Peyer's patch (tissue), 4 donors: Measurements from ENCODE around the gene ZNF45. TPM values are rescaled to one million over a fixed set of nuclear protein-coding genes. Genes with fewer than 3 reads are reported as not detected.
"Not testable (repeated sequence)": the region's sequence is repeated elsewhere in the genome, so short reads cannot be mapped to it uniquely, and the experiment has no call there.

ENCODE experiments used
- DNase-seq, 3 donors: peaks; one replicate each; pipeline ENCODE4 v3.0.0-alpha.2; 2017 to 2019
- H3K27ac ChIP-seq, 4 donors: fragments of 200-600 bp; sonication (generic); one replicate each; pipeline ENCODE4 v1.5.1; 2016 to 2019
- H3K27me3 ChIP-seq, 2 donors: fragments of 200-600 bp; sonication (generic); one replicate each; pipeline ENCODE4 v1.5.1; 2019
- H3K36me3 ChIP-seq, 3 donors: fragments of 200-600 bp; sonication (generic); one replicate each; pipeline ENCODE4 v1.5.1; 2016 to 2019
- H3K4me1 ChIP-seq, 4 donors: fragments of 200-600 bp; sonication (generic); one replicate each; pipeline ENCODE4 v1.5.1; 2016 to 2019
- H3K4me3 ChIP-seq, 4 donors: fragments of 200-600 bp; sonication (generic); 1 replicate in 3 of 4; 2 replicates in 1 of 4; pipeline ENCODE4 v1.5.1; 2016 to 2019; ENCODE audit warnings: mild to moderate bottlenecking in 1 of 4
- H3K9me3 ChIP-seq, 4 donors: fragments of 200-600 bp; sonication (generic); one replicate each; pipeline ENCODE4 v1.5.1; 2016 to 2019; ENCODE audit warnings: mild to moderate bottlenecking in 1 of 4
- CTCF ChIP-seq, 6 experiments: fragments of 450-650 bp in 4 of 6; fragments of 200-600 bp in 2 of 6; sonication (generic) in 1 of 6; IDR thresholded peaks; one replicate each; pipeline ENCODE4 v1.5.1; 2017 to 2019; ENCODE audit warnings: antibody characterized with exemption in 6 of 6, mild to moderate bottlenecking in 3 of 6, moderate library complexity in 1 of 6
- POLR2A ChIP-seq, 2 donors: fragments of 450-650 bp; IDR thresholded peaks; one replicate each; pipeline ENCODE4 v1.5.1; 2017; ENCODE audit warnings: antibody characterized with exemption in 2 of 2, mild to moderate bottlenecking in 2 of 2, moderate library complexity in 2 of 2
- small RNA-seq, 2 donors: library from RNA; depleted of rRNA; stranded (forward); fragments of <200 nt; gene quantifications; one replicate each; pipeline ENCODE3, GENCODE V24; 2016
- total RNA-seq, 4 donors: library from RNA; depleted of rRNA; stranded (reverse); fragments of >200 nt; gene quantifications; one replicate each; pipeline ENCODE4 v1.1.0, GENCODE V29; 2016

ZNF45 gene
- total RNA-seq, 4 donors from 2014 or later = 6.9 to 18.2 (median 14.9) TPM

DNA sequence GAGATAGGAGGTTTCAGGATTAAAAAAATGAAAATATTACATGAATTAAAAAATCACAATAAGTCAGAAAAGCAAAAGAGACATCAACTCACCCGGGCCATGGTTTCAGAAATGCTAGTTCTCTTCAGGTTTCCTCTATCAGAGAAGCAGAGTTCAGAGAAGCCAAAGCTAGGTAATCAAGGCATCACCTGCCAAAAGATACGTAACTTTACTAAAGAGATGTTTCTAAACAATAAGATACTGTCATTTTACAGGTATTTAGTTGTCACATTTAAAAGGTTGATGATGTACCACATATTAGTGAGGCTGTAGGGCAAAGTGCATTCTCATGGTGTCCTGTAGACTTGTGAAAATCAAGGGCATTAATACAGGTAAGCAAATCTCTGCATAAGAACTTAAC is 51.2 kb downstream of the ZNF45 start, which contains the start of gene ZNF404:
Gene ZNF404, minus strand, starts transcription at position 101 of the 400 bp plus-strand sequence.
- Histone ChIP-seq H3K27me3 (no peaks in the 10 kb centered on the region), H3K9me3 (peaks cover 0 to 56% (median 2%) of the 10 kb centered on the region in 4 donors), H3K27ac (no peak within 1 kb of the TSS), H3K36me3 (no peaks in the 10 kb centered on the region), H3K4me3 (no peak within 1 kb of the TSS), H3K4me1 (no peaks in the 10 kb centered on the region)
- no peak for TF ChIP-seq CTCF (IDR thresholded peaks at IDR 0.05)
- no peak for TF ChIP-seq POLR2A (IDR thresholded peaks at IDR 0.05)
- DNase-seq = no peak

DNA sequence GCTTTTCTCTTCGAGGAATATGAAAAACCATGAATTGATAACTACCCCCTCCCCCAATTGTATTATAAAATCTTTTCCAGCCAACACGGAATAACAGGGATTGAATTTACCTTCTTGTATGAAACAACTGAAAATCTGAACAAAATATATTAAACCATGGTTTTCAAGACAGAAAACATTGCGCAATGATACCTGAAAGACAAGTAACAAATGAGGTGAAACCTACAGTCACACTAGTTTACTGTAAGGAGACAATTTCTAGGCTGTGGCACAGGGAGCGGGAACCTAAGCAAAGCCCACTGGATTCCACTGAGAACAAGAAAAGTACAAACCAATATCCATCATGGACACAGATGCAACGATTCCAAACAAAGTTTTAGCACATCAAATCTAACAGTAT is 54.6 kb downstream of the ZNF45 start:
- no peaks in the 10 kb centered on the region for H3K4me1 ChIP-seq
- H3K4me3 ChIP-seq = no peak overlapping the region
- H3K27ac ChIP-seq = no peak overlapping the region
- TF ChIP-seq CTCF (IDR thresholded peaks at IDR 0.05) = no peak
- no peak for TF ChIP-seq POLR2A (IDR thresholded peaks at IDR 0.05)
- H3K9me3 ChIP-seq = peaks cover 0 to 61% (median 2%) of the 10 kb centered on the region in 4 donors
- H3K36me3 ChIP-seq = no peaks in the 10 kb centered on the region
- no peak for DNase-seq
- H3K27me3 ChIP-seq = no peaks in the 10 kb centered on the region

GRCh38 chr19:43872547-43873336 is 62.3 kb downstream of the ZNF45 start:
- Histone ChIP-seq H3K27ac (no peak overlapping the region), H3K4me1 (no peaks in the 10 kb centered on the region), H3K36me3 (no peaks in the 10 kb centered on the region), H3K27me3 (no peaks in the 10 kb centered on the region), H3K9me3 (peaks cover 0 to 91% (median 9%) of the 10 kb centered on the region in 4 donors), H3K4me3 (no peak overlapping the region)
- no peak for TF ChIP-seq CTCF (IDR thresholded peaks at IDR 0.05)
- TF ChIP-seq POLR2A (IDR thresholded peaks at IDR 0.05) = no peak
- no peak for DNase-seq

- not testable (repeated sequence) for H3K36me3 ChIP-seq, H3K27ac ChIP-seq, DNase-seq, H3K4me3 ChIP-seq, H3K4me1 ChIP-seq, H3K27me3 ChIP-seq
- H3K9me3 ChIP-seq = peaks cover 0 to 73% (median 2%) of the 10 kb centered on the region in 4 donors
Observed at GRCh38 chr19:43866923-43867322, 68.2 kb downstream of the ZNF45 start.

Small RNA genes within 50 kb of the gene (small RNA-seq; reads per million reads assigned to genes)
- gene AC006213.5 = 0 reads per million in 2 donors

Other genes with a start within 250 kb of the ZNF45 start
- gene IRGC, start 219.2 kb downstream of the ZNF45 start, total RNA-seq = not detected
- 10 to 100 TPM; 25.0 to 56.1 (median 40.8) TPM for gene SMG9, start 180.3 kb downstream of the ZNF45 start, total RNA-seq
- 10 to 100 TPM in 3 of 4 donors, 1 to 10 TPM in 1; 5.1 to 54.5 (median 33.1) TPM for gene KCNN4, start 154.3 kb downstream of the ZNF45 start, total RNA-seq
- gene LYPD5, start 132.8 kb downstream of the ZNF45 start, total RNA-seq = 1 to 10 TPM in 1 of 4 donors, under 1 TPM in 1, not detected in 2; 0.27 to 1.7 TPM
- 10 to 100 TPM in 2 of 4 donors, 1 to 10 TPM in 2; 5.4 to 22.1 (median 11.8) TPM for gene ZNF283, start 108.0 kb downstream of the ZNF45 start, total RNA-seq
- 1 to 10 TPM in 2 of 4 donors, under 1 TPM in 1, not detected in 1; 0.66 to 2.8 (median 1.2) TPM for gene ZNF404, start 51.3 kb downstream of the ZNF45 start, total RNA-seq
- 1 to 10 TPM; 3.2 to 5.9 (median 5.0) TPM for gene ZNF221, start 15.9 kb upstream of the ZNF45 start, total RNA-seq
- 10 to 100 TPM in 1 of 4 donors, 1 to 10 TPM in 3; 2.5 to 10.9 (median 6.2) TPM for gene ZNF155, start 48.9 kb upstream of the ZNF45 start, total RNA-seq
- 10 to 100 TPM in 1 of 4 donors, 1 to 10 TPM in 3; 3.3 to 11.2 (median 4.0) TPM for gene ZNF230, start 67.7 kb upstream of the ZNF45 start, total RNA-seq
- 10 to 100 TPM in 1 of 4 donors, 1 to 10 TPM in 2, not detected in 1; 3.0 to 10.7 (median 3.5) TPM for gene ZNF222, start 90.1 kb upstream of the ZNF45 start, total RNA-seq
- gene ZNF223, start 116.8 kb upstream of the ZNF45 start, total RNA-seq = 10 to 100 TPM in 1 of 4 donors, 1 to 10 TPM in 3; 5.8 to 23.0 (median 8.1) TPM
- gene ZNF284, start 136.9 kb upstream of the ZNF45 start, total RNA-seq = 1 to 10 TPM; 1.6 to 2.9 (median 2.6) TPM
- gene ZNF224, start 159.1 kb upstream of the ZNF45 start, total RNA-seq = 10 to 100 TPM; 29.8 to 60.5 (median 48.5) TPM
- 10 to 100 TPM in 1 of 4 donors, 1 to 10 TPM in 3; 3.3 to 14.0 (median 5.1) TPM for gene ZNF225, start 178.1 kb upstream of the ZNF45 start, total RNA-seq
- 10 to 100 TPM in 2 of 4 donors, 1 to 10 TPM in 2; 4.2 to 14.9 (median 10.3) TPM for gene ZNF234, start 206.3 kb upstream of the ZNF45 start, total RNA-seq
- 10 to 100 TPM; 21.3 to 25.6 (median 23.2) TPM for gene ZNF226, start 229.8 kb upstream of the ZNF45 start, total RNA-seq